Sigmoid colon (tissue), 4 donors: ENCODE measurements around the gene TEX55.

ENCODE experiments used
- EP300 ChIP-seq, 4 donors: sonication (generic); formaldehyde crosslinking; IDR thresholded peaks; one replicate each; pipeline ENCODE4 v1.6.1; 2017; ENCODE audit warnings: antibody characterized with exemption in 4 of 4
- POLR2A ChIP-seq, 2 donors: fragments of 450-650 bp; IDR thresholded peaks; one replicate each; pipeline ENCODE4 v1.6.1; 2016; ENCODE audit warnings: antibody characterized with exemption in 2 of 2, mild to moderate bottlenecking in 2 of 2, moderate library complexity in 2 of 2
- TF ChIP-seq, protein P1 (sequence below), 4 experiments: fragments of 450-650 bp in 3 of 4; fragments of 200-600 bp in 1 of 4; IDR thresholded peaks; one replicate each; pipeline ENCODE4 v1.5.1; 2016 to 2019; ENCODE audit warnings: antibody characterized with exemption in 4 of 4, mild to moderate bottlenecking in 3 of 4, moderate library complexity in 2 of 4

DNA sequence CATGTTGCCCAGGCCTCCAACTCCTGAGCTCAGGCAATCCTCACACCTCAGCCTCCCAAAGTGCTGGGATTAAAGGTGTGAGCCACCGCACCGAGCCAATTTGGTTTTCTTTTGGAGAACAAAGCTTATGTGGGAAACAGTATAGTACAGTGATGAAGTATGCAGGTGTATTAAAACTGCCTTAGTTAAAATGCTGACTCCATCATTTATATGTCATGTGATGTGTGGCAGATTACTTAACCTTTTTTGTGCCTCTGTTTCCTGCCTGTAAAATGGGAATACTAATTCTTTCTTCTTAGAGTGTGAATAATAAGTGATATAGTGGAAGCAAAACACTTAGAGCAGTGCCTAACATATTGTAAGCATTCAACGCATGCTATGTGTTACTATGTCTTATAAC lies 48.0 kb upstream of the TEX55 start:
- TF ChIP-seq POLR2A (IDR thresholded peaks at IDR 0.05) (no peak), EP300 (IDR thresholded peaks at IDR 0.05) (no peak)
- TF ChIP-seq, protein P1, sequence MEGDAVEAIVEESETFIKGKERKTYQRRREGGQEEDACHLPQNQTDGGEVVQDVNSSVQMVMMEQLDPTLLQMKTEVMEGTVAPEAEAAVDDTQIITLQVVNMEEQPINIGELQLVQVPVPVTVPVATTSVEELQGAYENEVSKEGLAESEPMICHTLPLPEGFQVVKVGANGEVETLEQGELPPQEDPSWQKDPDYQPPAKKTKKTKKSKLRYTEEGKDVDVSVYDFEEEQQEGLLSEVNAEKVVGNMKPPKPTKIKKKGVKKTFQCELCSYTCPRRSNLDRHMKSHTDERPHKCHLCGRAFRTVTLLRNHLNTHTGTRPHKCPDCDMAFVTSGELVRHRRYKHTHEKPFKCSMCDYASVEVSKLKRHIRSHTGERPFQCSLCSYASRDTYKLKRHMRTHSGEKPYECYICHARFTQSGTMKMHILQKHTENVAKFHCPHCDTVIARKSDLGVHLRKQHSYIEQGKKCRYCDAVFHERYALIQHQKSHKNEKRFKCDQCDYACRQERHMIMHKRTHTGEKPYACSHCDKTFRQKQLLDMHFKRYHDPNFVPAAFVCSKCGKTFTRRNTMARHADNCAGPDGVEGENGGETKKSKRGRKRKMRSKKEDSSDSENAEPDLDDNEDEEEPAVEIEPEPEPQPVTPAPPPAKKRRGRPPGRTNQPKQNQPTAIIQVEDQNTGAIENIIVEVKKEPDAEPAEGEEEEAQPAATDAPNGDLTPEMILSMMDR (IDR thresholded peaks at IDR 0.05): no peak
